Nephron progenitor cell (in vitro differentiated cells): Measurements from ENCODE around the gene PTPRC.

Source experiments
- DNase-seq: peaks from one replicate; pipeline ENCODE4 v3.0.0; 2021
- H3K27ac Mint-ChIP-seq: 2 replicates; pipeline ENCODE4 v1.8.0; 2021; ENCODE audit warnings: mild to moderate bottlenecking, moderate library complexity, mixed read lengths
- H3K27me3 Mint-ChIP-seq: 2 replicates; pipeline ENCODE4 v1.8.0; 2021; ENCODE audit warnings: mild to moderate bottlenecking, low read depth, mixed read lengths; ENCODE audit not compliant: poor library complexity
- H3K36me3 Mint-ChIP-seq: 2 replicates; pipeline ENCODE4 v1.8.0; 2021; ENCODE audit warnings: low read depth, mixed read lengths
- H3K4me1 Mint-ChIP-seq: 2 replicates; pipeline ENCODE4 v1.8.0; 2021; ENCODE audit warnings: mixed read lengths
- H3K4me3 Mint-ChIP-seq: 2 replicates; pipeline ENCODE4 v1.8.0; 2021; ENCODE audit warnings: mild to moderate bottlenecking, moderate library complexity, mixed read lengths
- H3K9me3 Mint-ChIP-seq: 2 replicates; pipeline ENCODE4 v1.8.0; 2021; ENCODE audit warnings: mild to moderate bottlenecking, moderate library complexity, mixed read lengths
- CTCF ChIP-seq: fragments of 200-600 bp; sonication (generic); IDR thresholded peaks from 2 replicates; pipeline ENCODE4 v1.5.0; 2021; ENCODE audit warnings: antibody characterized with exemption

Gene PTPRC

GRCh38 chr1:198619375-198620140 lies 19.3 kb upstream of the PTPRC start:
- no peaks in the 10 kb centered on the region for H3K9me3 Mint-ChIP-seq

GRCh38 chr1:198620218-198620617 lies 18.6 kb upstream of the PTPRC start:
- no peak overlapping the region for H3K27ac Mint-ChIP-seq
- no peaks in the 10 kb centered on the region for H3K9me3 Mint-ChIP-seq
- H3K27me3 Mint-ChIP-seq = peaks cover 3% of the 10 kb centered on the region
- DNase-seq = no peak
- no peak overlapping the region for H3K4me3 Mint-ChIP-seq
- H3K36me3 Mint-ChIP-seq = no peaks in the 10 kb centered on the region
- peaks cover 18% of the 10 kb centered on the region for H3K4me1 Mint-ChIP-seq
- TF ChIP-seq CTCF = no peak

More at GRCh38 chr1:198619375-198620140, 19.3 kb upstream of the PTPRC start:
- no peak for DNase-seq
- Mint-ChIP-seq H3K4me1 (peaks cover 18% of the 10 kb centered on the region), H3K4me3 (no peak overlapping the region), H3K27ac (no peak overlapping the region), H3K36me3 (no peaks in the 10 kb centered on the region), H3K27me3 (peaks cover 3% of the 10 kb centered on the region)
- TF ChIP-seq CTCF = no peak

- Mint-ChIP-seq H3K27ac (no peak overlapping the region), H3K27me3 (peaks cover 3% of the 10 kb centered on the region), H3K4me1 (peaks cover 18% of the 10 kb centered on the region), H3K36me3 (no peaks in the 10 kb centered on the region), H3K4me3 (no peak overlapping the region), H3K9me3 (no peaks in the 10 kb centered on the region)
- no peak for DNase-seq
- TF ChIP-seq CTCF = no peak
These were observed 17.7 kb upstream of the PTPRC start for GRCh38 chr1:198620951-198621824.

- peaks cover 18% of the 10 kb centered on the region for H3K4me1 Mint-ChIP-seq
These were observed 16.8 kb upstream of the PTPRC start for GRCh38 chr1:198622001-198622400.

More at GRCh38 chr1:198622001-198622400, 16.8 kb upstream of the PTPRC start:
- H3K9me3 Mint-ChIP-seq = no peaks in the 10 kb centered on the region
- DNase-seq = no peak
- H3K4me3 Mint-ChIP-seq = no peak overlapping the region
- H3K27me3 Mint-ChIP-seq = peaks cover 3% of the 10 kb centered on the region
- TF ChIP-seq CTCF = no peak
- H3K27ac Mint-ChIP-seq = peak overlapping the region; percentile 88
- H3K36me3 Mint-ChIP-seq = no peaks in the 10 kb centered on the region
